ENCODE measurements around the gene ARPC2. TPM values are rescaled to one million over a fixed set of nuclear protein-coding genes. Genes with fewer than 3 reads are reported as not detected.

The ARPC2 gene
- total and polyA plus RNA-seq, 2 of the 13 experiments (the other 11 are each of a cell fraction or from before 2014, with no cell fraction given) = 168 to 303 TPM

DNA sequence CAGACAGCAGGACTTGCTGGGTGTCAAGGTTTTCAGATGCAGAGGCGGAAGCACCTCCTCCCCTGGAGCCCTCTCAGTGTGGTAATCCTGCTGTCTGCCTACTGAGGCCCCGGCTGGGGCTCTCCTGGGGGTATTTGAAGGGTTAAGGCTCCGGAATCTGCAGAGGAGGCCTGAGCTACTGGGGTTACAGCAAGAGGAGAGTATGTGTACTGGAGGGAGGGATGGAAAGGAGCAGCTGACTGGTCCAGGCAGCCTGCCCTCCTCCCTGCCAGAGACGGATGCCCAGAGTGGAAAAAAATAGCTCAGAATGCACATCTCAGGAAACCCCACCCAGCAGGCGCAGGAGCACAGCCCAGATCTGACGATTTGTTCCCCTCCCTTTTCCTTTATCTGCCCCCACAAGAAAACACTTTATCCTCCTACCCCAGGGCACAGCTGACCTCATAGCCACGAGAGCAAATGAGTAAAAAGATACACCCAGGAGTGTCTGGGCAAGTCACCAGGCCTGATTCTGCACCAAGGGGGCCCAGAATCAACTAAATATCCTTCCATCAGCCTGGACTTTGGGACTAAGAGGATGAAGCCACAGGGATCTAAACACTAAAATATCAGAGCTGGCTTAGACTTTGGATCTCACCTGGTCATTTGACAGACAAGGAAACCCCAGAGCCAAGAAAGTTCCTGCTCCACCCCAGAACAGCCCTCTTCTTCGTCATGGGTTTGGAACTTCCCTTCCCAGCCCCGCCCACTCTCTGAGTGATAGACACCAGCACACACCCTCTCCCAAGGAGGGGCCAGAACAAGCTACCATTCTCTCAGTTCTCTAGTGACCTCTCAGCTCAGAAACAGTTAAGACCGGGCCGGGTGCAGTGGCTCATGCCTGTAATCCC, 69.8 kb downstream of the ARPC2 start (continued):
- TF ChIP-seq ZBTB39 (CRISPR knock-in tag; IDR thresholded peaks at IDR 0.05) (no peak), HNF4G (IDR thresholded peaks at IDR 0.05; ENCODE audit: borderline replicate concordance, low read depth, low read length) (peak; percentile 82), HNF4G (CRISPR knock-in tag; IDR thresholded peaks at IDR 0.05; ENCODE audit: borderline replicate concordance, low read depth) (no peak), AGO1 (IDR thresholded peaks at IDR 0.05; ENCODE audit: low read depth, low read length, poor library complexity, severe bottlenecking) (no peak), GFI1 (CRISPR knock-in tag; IDR thresholded peaks at IDR 0.05; ENCODE audit: borderline replicate concordance) (0 out of 2 replicates have a peak, but pooled peaks have one; percentile 35), GABPA (IDR thresholded peaks at IDR 0.05; ENCODE audit: low read depth, low read length) (no peak), GABPA (CRISPR knock-in tag; IDR thresholded peaks at IDR 0.05; ENCODE audit: low read depth) (peak; percentile 52; the same call in 1 of the 2 replicates), ZBTB49 (CRISPR knock-in tag; IDR thresholded peaks at IDR 0.05; ENCODE audit: borderline replicate concordance) (no peak), FOSL2 (CRISPR knock-in tag; IDR thresholded peaks at IDR 0.05) (peak; percentile 83), ZFP36L1 (CRISPR knock-in tag; IDR thresholded peaks at IDR 0.05) (no peak), LCORL (IDR thresholded peaks at IDR 0.05) (no peak), LCORL (CRISPR knock-in tag; IDR thresholded peaks at IDR 0.05) (peak; percentile 51; the same call in 1 of the 2 replicates), HDAC1 (CRISPR knock-in tag; IDR thresholded peaks at IDR 0.05) (peak; percentile 31; the same call in 1 of the 2 replicates), ZNF7 (CRISPR knock-in tag; IDR thresholded peaks at IDR 0.05) (no peak), POLR2G (IDR thresholded peaks at IDR 0.05; ENCODE audit: low read depth, low read length) (peak; percentile 42; the same call in 1 of the 2 replicates), ZIK1 (CRISPR knock-in tag; IDR thresholded peaks at IDR 0.05; ENCODE audit: borderline replicate concordance, low read depth) (no peak)
- TF ChIP-seq, protein P1, sequence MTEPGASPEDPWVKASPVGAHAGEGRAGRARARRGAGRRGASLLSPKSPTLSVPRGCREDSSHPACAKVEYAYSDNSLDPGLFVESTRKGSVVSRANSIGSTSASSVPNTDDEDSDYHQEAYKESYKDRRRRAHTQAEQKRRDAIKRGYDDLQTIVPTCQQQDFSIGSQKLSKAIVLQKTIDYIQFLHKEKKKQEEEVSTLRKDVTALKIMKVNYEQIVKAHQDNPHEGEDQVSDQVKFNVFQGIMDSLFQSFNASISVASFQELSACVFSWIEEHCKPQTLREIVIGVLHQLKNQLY (CRISPR knock-in tag; IDR thresholded peaks at IDR 0.05) = 0 out of 2 replicates have a peak, but pooled peaks have one; percentile 15
- TF ChIP-seq, protein P2, sequence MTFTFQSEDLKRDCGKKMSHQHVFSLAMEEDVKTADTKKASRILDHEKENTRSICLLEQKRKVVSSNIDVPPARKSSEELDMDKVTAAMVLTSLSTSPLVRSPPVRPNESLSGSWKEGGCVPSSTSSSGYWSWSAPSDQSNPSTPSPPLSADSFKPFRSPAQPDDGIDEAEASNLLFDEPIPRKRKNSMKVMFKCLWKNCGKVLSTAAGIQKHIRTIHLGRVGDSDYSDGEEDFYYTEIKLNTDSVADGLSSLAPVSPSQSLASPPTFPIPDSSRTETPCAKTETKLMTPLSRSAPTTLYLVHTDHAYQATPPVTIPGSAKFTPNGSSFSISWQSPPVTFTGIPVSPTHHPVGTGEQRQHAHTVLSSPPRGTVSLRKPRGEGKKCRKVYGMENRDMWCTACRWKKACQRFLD (CRISPR knock-in tag; IDR thresholded peaks at IDR 0.05; ENCODE audit: borderline replicate concordance) = 0 out of 2 replicates have a peak, but pooled peaks have one; percentile 20
- TF ChIP-seq, protein P3, sequence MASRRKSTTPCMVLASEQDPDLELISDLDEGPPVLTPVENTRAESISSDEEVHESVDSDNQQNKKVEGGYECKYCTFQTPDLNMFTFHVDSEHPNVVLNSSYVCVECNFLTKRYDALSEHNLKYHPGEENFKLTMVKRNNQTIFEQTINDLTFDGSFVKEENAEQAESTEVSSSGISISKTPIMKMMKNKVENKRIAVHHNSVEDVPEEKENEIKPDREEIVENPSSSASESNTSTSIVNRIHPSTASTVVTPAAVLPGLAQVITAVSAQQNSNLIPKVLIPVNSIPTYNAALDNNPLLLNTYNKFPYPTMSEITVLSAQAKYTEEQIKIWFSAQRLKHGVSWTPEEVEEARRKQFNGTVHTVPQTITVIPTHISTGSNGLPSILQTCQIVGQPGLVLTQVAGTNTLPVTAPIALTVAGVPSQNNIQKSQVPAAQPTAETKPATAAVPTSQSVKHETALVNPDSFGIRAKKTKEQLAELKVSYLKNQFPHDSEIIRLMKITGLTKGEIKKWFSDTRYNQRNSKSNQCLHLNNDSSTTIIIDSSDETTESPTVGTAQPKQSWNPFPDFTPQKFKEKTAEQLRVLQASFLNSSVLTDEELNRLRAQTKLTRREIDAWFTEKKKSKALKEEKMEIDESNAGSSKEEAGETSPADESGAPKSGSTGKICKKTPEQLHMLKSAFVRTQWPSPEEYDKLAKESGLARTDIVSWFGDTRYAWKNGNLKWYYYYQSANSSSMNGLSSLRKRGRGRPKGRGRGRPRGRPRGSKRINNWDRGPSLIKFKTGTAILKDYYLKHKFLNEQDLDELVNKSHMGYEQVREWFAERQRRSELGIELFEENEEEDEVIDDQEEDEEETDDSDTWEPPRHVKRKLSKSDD (CRISPR knock-in tag; IDR thresholded peaks at IDR 0.05; ENCODE audit: low read depth) = no peak
